Kidney (tissue), 14 donors: ENCODE results near the gene NPFF. TPM values are rescaled to one million over a fixed set of nuclear protein-coding genes. Genes with fewer than 3 reads are reported as not detected.
A peak's percentile ranks its signal among the peaks of the same experiment; 100 is the strongest.

Experiments used
- DNase-seq, 5 donors: peaks; one replicate each; pipeline ENCODE4 v3.0.0-alpha.2; 2013 to 2020
- FAIRE-seq: peaks from 2 replicates; lab custom pipeline; 2012; peaks lifted over from hg19 to GRCh38; lab: Jason Lieb, UNC
- H3K27ac ChIP-seq, 2 donors: one replicate each; pipeline ENCODE4 v1.7.0; 2013; ENCODE audit warnings: low read depth in 2 of 2, low read length in 2 of 2, inconsistent platforms in 1 of 2
- H3K27me3 ChIP-seq: one replicate; pipeline ENCODE4 v1.7.1; 2013; ENCODE audit warnings: low read length, inconsistent platforms; ENCODE audit not compliant: control insufficient read depth, insufficient read depth
- H3K36me3 ChIP-seq, 3 donors: one replicate each; pipeline versions ENCODE4 v1.7.0 to v1.7.1; 2013; ENCODE audit warnings: low read length in 3 of 3, control low read depth in 1 of 3, inconsistent platforms in 1 of 3; ENCODE audit not compliant: insufficient read depth in 3 of 3, control insufficient read depth in 2 of 3
- H3K4me1 ChIP-seq, 3 donors: one replicate each; pipeline versions ENCODE4 v1.7.0 to v1.7.1; 2013; ENCODE audit warnings: low read length in 3 of 3, inconsistent platforms in 1 of 3, low read depth in 1 of 3; ENCODE audit not compliant: control insufficient read depth in 2 of 3, insufficient read depth in 2 of 3
- H3K4me3 ChIP-seq, 3 donors: one replicate each; pipeline versions ENCODE4 v1.7.0 to v1.8.1; 2013; ENCODE audit warnings: low read length in 3 of 3, control low read depth in 1 of 3, inconsistent platforms in 1 of 3
- H3K9ac ChIP-seq, 3 donors: one replicate each; pipeline versions ENCODE4 v1.7.0 to v1.7.1; 2013; ENCODE audit warnings: low read length in 3 of 3, control low read depth in 1 of 3, inconsistent platforms in 1 of 3
- H3K9me3 ChIP-seq, 3 donors: one replicate each; pipeline versions ENCODE4 v1.7.0 to v1.7.1; 2013; ENCODE audit warnings: low read length in 3 of 3, control low read depth in 1 of 3, inconsistent platforms in 1 of 3; ENCODE audit not compliant: control insufficient read depth in 2 of 3, insufficient read depth in 1 of 3
- intact Hi-C: fragments of 100-400 bp; cut with DNase I; formaldehyde crosslinking; loops from one replicate; pipeline ENCODE4 v1.11.1; 2022
- polyA plus RNA-seq: library from polyadenylated mRNA; stranded (reverse); fragments of 350-450 nt; fragmentation: Illumina TruSeq; extraction: RNeasy Lipid Tissue Mini Kit (QIAGEN cat#74804); gene quantifications from one replicate; pipeline ENCODE4 v1.2.3, GENCODE V29; 2014; ENCODE audit warnings: low read depth, low replicate concordance; ENCODE audit not compliant: insufficient read depth
- total RNA-seq: library from RNA; stranded (reverse); fragmentation: NEBNext Ultra II Directional; extraction: Animal tissue kit (Norgen Biotek cat#: 25700); gene quantifications from one replicate; pipeline ENCODE4 v1.2.1, GENCODE V29; 2021
- TF ChIP-seq, protein P1 (sequence below): IDR thresholded peaks from 3 replicates; pipeline ENCODE4 v1.5.1; 2012; ENCODE audit warnings: mild to moderate bottlenecking, moderate library complexity, borderline replicate concordance; ENCODE audit not compliant: insufficient read depth; ENCODE audit errors: extremely low read depth
- donor health status: control.
- donor health status: control.
- donor health status: control.
- donor health status: control.
- donor health status: control.
- donor health status: DM: yes; HTN: yes; CAD: no.
- donor health status: Normal renal cell carcinoma (clear cell type).

NPFF gene
- total and polyA plus RNA-seq, 2 donors from 2014 or later: 1.3 TPM; not detected in 1

DNA sequence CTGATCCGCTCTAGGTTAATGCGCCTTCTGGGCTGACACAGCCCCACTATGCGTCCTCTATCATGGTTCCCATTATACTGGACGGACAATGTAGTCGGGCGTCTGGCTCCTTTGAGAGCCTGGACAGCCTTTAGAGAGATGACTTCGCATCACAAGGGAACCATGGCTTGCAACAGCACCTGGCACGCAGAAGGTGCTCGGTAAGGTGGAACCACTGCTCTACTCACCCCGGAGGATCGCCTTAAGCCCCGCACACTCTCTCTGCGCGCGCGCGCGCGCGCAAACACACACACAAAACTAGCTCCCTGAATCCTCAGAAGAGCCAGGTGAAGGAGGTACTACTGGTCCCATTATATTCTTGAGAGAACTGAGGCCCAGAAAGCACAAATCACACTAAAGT, 15.1 kb downstream of the NPFF start:
- TF ChIP-seq, protein P1, sequence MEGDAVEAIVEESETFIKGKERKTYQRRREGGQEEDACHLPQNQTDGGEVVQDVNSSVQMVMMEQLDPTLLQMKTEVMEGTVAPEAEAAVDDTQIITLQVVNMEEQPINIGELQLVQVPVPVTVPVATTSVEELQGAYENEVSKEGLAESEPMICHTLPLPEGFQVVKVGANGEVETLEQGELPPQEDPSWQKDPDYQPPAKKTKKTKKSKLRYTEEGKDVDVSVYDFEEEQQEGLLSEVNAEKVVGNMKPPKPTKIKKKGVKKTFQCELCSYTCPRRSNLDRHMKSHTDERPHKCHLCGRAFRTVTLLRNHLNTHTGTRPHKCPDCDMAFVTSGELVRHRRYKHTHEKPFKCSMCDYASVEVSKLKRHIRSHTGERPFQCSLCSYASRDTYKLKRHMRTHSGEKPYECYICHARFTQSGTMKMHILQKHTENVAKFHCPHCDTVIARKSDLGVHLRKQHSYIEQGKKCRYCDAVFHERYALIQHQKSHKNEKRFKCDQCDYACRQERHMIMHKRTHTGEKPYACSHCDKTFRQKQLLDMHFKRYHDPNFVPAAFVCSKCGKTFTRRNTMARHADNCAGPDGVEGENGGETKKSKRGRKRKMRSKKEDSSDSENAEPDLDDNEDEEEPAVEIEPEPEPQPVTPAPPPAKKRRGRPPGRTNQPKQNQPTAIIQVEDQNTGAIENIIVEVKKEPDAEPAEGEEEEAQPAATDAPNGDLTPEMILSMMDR: no peak
- FAIRE-seq (no peak), DNase-seq (peak in 3 of 5 donors; percentile 58 to 72 (median 70))
- no peaks in the 10 kb centered on the region for H3K9me3 ChIP-seq
- peak overlapping the region in 1 of 3 donors; percentile 43 for H3K9ac ChIP-seq
- peaks cover 3 to 29% (median 15%) of the 10 kb centered on the region in 3 donors for H3K4me1 ChIP-seq
- intact Hi-C loops: no loop called here
- no peaks in the 10 kb centered on the region for H3K36me3 ChIP-seq
- H3K27me3 ChIP-seq: no peaks in the 10 kb centered on the region
- peak overlapping the region; percentile 80 to 91 for H3K27ac ChIP-seq
- H3K4me3 ChIP-seq: peak overlapping the region; percentile 49 to 76 (median 51)

DNA sequence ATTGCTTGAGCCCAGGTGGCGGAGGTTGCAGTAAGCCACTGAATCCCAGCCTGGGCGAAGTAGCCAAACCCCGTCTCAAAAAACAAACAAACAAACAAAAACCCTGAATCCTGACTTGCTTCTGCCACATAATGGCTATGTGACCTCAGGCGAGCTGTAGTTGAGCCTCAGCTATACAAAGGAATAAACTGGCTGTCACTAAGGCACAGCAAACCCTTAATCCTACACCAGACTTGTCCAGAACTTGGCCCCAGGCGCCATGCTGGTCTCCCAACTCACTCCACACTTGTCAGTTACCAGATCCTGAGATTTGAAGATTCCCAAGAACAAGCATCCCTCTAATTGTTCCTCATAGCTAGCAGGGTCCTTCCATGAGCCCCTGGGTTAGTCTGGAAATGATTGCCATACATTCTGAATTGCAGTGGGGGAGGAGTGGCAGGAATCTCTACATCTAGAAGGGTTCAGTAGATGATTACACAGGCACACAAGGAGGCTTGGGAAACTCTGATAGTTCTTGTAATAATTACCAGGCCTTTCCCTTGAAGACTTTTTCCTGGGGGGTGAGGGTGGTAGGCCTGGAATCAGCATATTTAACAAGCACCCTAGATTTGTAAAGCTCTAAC, 17.9 kb downstream of the NPFF start:
- no peak overlapping the region for H3K9ac ChIP-seq
- peaks cover 6 to 15% (median 14%) of the 10 kb centered on the region in 3 donors for H3K36me3 ChIP-seq
- TF ChIP-seq, protein P1: no peak
- no peaks in the 10 kb centered on the region for H3K9me3 ChIP-seq
- intact Hi-C loops: no loop called here
- H3K4me1 ChIP-seq: peaks cover 3 to 14% (median 8%) of the 10 kb centered on the region in 3 donors
- no peak for FAIRE-seq
- H3K4me3 ChIP-seq: no peak overlapping the region
- H3K27ac ChIP-seq: peak overlapping the region in 1 of 2 donors; percentile 40
- no peaks in the 10 kb centered on the region for H3K27me3 ChIP-seq
- peak in 4 of 5 donors; percentile 58 to 87 (median 71) for DNase-seq

DNA sequence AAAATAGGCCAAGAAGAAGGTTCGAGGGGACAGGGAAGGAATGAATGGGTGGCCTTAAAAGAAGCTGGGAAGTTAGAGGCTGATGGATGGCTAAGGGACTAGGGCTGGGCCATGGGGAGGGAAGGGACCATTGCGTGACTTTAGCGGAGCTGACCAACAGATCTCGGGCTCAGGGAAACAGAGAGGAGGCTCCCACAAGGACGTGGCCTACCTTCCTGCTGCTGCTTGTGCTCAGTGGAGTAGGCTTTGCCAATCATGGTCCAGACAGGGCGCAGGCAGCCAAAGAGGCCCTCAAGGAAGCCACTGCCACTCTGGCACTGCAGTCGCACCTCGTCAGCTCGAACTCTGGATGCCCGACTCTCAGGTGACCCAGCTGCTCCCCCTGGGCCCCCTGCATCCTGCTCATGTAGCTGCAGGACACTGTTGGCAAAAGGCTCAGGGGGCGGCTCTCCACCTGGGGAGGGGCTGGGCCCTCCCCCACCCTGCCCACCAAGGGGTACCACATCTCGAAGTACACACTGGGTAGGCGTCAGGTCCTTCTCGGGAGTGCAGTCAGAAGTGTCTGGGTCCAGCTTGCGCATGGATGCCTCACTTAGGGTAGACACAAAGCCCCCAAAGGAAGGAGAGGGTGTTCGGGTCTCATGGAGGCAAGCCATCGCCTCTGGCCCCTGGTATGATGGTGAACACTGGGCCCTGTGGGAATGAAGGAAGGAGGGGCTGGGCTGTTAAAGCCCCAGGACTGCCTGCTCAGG, 20.4 kb downstream of the NPFF start:
- TF ChIP-seq, protein P1: no peak
- no peaks in the 10 kb centered on the region for H3K27me3 ChIP-seq
- FAIRE-seq: no peak
- no peak overlapping the region for H3K4me3 ChIP-seq
- H3K4me1 ChIP-seq: peaks cover under 1 to 3% (median 3%) of the 10 kb centered on the region in 3 donors
- no peak overlapping the region for H3K27ac ChIP-seq
- intact Hi-C loops: no loop called here
- H3K9ac ChIP-seq: no peak overlapping the region
- H3K36me3 ChIP-seq: peaks cover 9 to 22% (median 17%) of the 10 kb centered on the region in 3 donors
- DNase-seq: peak in 1 of 5 donors; percentile 63
- no peaks in the 10 kb centered on the region for H3K9me3 ChIP-seq
